ENCODE measurements around the gene BCCIP.
A peak's percentile ranks its signal among the peaks of the same experiment; 100 is the strongest.

BCCIP gene

GRCh38 chr10:125845617-125846016 is 22.3 kb downstream of the BCCIP start:
- no peak for DNase-seq

GRCh38 chr10:125846894-125847293 is 23.5 kb downstream of the BCCIP start:
- no peak for DNase-seq

- no peak for DNase-seq
These were observed 25.0 kb downstream of the BCCIP start for GRCh38 chr10:125848371-125848770.

- no peak for DNase-seq
These were observed 25.5 kb downstream of the BCCIP start for GRCh38 chr10:125848857-125849256.

GRCh38 chr10:125849448-125849847 is 26.1 kb downstream of the BCCIP start:
- no peak for DNase-seq

GRCh38 chr10:125850766-125851731 is 27.7 kb downstream of the BCCIP start:
- no peak for DNase-seq

- DNase-seq: no peak
These were observed 29.1 kb downstream of the BCCIP start for GRCh38 chr10:125852487-125852886.

- no peak for DNase-seq
These were observed 33.9 kb downstream of the BCCIP start for GRCh38 chr10:125857185-125857760.

- DNase-seq: no peak
These were observed 35.9 kb downstream of the BCCIP start for GRCh38 chr10:125859128-125859817.

- no peak for DNase-seq
These were observed 41.8 kb downstream of the BCCIP start for GRCh38 chr10:125865120-125865519.

- DNase-seq: no peak
These were observed 43.2 kb downstream of the BCCIP start for GRCh38 chr10:125866421-125867029.

- DNase-seq: peak in 1 of 2 donors; percentile 26
These were observed 45.1 kb downstream of the BCCIP start for GRCh38 chr10:125868372-125868975.

GRCh38 chr10:125871338-125871737 is 48.0 kb downstream of the BCCIP start:
- DNase-seq: no peak

- no peak for DNase-seq
These were observed 55.9 kb downstream of the BCCIP start for GRCh38 chr10:125878957-125879835.

- no peak for DNase-seq
These were observed 57.4 kb downstream of the BCCIP start for GRCh38 chr10:125880719-125881118.

GRCh38 chr10:125881192-125881591 is 57.8 kb downstream of the BCCIP start, which contains the start of gene DHX32:
DHX32 (minus strand) TSS chr10:125881292; CDS start chr10:125880824, 468 bp downstream.
- no peak for DNase-seq

GRCh38 chr10:125882596-125882995 is 59.2 kb downstream of the BCCIP start:
- no peak for DNase-seq

- no peak for DNase-seq
These were observed 59.9 kb downstream of the BCCIP start for GRCh38 chr10:125883211-125883610.

Measured in CD4-positive, alpha-beta T cell treated with Interleukin-4 for 1 hour (primary cell).